Hepatic stellate cell (primary cell): Measurements from ENCODE around the gene EYS.
"Not testable (repeated sequence)": the region's sequence is repeated elsewhere in the genome, so short reads cannot be mapped to it uniquely, and the experiment has no call there.

Experiments
- DNase-seq: peaks from one replicate; pipeline ENCODE4 v3.0.0; 2011; ENCODE audit warnings: low spot score

Gene EYS

DNA sequence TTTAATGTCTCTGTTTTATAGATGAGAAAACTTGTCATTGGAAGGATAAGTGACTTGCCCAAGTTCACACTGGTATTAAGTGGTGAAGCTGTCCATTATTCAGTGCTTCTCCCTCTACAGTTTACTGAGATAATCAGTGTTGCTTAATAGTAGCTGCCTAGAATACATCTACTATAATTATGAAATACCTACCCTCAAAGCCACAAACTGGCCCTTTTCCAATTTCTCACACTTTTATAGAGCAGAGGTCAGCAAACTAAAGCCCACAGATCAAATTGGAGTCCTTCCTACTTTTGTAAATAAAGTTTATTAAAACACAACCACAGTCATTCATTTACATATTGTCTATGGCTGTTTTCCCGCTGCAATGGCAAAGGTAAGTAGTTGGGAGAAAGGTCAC lies 73.5 kb downstream of the EYS start:
- no peak for DNase-seq

- DNase-seq: no peak
Measured at GRCh38 chr6:65631711-65632110, 75.3 kb downstream of the EYS start.

- not testable (repeated sequence) for DNase-seq
Measured at GRCh38 chr6:65627434-65627999, 79.5 kb downstream of the EYS start.

DNA sequence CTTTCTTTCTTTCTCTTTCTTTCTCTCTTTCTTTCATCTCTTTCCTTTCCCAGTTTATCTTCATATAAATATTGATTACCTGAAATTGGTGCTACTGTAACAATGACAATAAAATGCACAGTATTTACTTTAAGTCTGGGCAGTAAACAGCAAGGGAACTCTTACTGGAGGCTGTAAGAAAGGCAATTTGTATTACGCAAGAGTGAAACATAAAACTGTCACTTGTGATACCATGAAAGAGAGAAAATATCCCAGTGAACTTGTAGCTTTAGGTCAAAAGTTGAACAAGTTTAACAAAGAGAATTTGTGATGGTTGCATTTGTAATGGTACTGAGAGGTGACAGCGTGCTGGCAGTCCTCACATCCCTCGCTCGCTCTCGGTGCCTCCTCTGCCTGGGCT lies 80.0 kb downstream of the EYS start:
- DNase-seq: no peak

DNA sequence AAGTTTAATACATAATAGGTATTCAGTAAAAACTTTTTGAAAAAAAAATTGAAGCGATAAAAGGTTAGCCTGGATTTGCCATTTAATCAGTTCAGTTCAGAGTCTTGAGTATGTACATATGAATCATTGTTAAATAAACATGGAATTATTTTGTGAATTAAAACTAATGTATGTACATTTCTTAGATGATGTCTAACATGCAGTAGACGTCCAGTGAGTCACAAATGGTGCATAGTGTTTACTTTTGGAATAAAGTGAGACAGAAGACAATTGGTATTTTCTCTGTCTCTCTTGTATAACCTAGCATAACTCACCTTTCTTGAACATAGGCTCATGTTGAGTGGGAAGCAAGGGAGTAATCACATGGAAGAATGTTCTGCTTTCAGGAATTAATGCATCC lies 83.5 kb downstream of the EYS start:
- DNase-seq: no peak

DNA sequence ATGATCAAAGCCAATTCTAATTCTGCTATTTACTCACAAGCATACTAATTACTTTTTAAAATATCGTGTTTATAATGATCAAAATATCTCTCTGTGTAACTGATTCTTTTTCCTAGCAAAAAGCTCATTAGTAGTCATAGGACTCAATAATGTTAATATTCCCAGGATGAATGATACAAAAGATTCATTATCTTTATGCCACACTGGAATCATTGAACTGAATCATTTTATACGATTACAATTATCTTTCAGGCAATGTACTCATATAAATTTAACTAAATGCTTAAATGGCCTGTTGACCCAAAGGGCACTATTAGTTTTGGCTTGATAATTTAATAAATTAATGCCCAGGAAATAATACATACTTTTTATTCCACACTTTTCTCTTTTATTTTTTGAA lies 96.3 kb downstream of the EYS start:
- DNase-seq: no peak

- no peak for DNase-seq
Measured at GRCh38 chr6:65595540-65595939, 111.5 kb downstream of the EYS start.

DNA sequence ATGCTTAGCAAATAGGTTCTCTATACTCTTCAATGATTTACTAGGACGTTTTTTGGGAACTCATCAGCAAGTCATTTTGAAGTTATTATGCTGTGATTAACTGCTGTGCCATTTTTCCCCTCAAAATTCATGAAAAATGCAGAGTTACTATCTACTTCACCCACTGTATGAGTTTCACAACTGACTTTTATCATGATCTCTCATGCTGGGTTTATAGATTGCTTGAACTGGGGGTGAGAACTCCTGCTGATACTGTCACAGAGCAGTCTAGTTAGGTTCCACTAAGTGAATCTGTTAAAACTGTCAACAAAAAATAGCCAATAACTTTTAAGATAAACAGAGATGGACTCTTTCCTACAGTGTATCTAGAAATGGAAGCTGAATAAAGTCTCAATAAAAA lies 136.7 kb downstream of the EYS start:
- DNase-seq: no peak

DNA sequence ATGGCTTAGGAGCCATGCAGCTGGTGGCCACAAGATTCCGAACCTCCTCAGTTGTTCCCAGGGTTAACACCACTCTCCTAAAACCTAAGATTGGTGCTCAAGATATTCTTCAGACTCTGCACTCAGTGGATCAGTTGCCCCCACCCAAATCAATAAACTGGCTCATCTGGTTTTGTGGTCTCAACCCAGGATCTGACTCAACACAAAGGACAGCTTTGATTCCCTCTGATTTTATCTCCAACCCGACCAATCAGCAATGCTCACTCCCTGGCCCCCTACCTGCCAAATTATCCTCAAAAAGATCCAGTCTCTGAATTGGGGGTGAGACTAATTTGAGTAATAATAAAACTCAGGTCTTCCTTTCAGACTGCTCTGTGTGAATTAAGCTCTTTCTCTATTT lies 137.5 kb downstream of the EYS start:
- no peak for DNase-seq

GRCh38 chr6:65569056-65569455 lies 138.0 kb downstream of the EYS start:
- DNase-seq: not testable (repeated sequence)

DNA sequence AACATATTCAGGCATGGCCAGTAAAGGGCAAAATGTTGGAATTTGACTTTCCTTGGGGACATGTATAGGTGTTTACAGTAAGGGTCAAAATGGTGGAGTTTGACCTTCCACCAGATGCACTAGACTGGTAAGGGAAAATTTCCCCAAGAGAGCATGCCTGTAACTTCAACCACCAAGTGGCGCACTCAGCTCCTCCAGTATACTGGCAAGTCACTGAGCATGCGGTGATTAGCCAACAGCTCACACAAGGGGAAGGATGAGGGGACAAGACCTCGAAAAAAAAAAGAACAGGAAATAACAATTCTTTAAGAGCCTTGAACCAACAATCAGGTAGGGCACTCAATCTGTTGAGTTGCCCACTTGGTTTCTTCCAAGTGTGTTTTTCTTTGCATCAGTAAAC lies 140.9 kb downstream of the EYS start:
- DNase-seq: no peak

GRCh38 chr6:65558071-65558470 lies 149.0 kb downstream of the EYS start:
- DNase-seq: no peak

DNA sequence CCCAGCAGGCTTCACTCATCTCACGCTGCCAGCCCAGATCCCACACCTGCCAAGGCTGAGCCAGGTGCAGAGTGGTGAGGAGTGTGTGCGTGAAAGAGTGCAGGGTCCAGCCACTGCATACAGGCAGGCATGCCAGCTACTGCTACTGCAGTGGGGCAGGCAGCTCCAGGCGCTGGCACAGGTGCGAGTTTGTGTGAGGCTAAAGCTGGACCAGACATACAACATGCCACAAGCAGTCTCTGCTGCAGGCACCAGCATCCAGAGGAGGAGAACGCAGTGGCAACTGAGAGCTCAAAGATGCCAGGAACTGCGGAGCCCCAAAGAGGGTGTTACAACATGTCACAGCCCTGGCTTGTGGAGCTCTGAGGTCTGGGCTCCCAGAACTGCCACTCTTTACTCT lies 149.8 kb downstream of the EYS start:
- no peak for DNase-seq

DNA sequence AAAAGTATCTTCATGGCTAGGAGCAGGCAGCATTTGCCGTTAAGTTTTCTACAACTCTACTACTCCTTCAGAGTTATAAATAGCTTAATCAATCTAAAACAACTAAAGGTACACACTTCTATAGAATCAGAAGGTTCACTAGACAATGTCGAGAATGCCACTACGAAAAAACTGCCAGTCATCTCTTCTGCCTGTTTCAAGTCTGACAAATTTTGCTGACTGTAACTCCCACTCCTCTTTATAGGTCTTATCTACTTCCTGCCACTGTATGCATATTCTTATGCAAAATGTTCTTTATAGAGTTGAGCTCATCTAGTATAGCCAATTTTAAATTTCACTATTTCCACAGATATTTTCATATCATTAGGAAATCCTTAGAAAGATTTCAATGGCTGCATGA lies 160.1 kb downstream of the EYS start:
- DNase-seq: no peak

DNA sequence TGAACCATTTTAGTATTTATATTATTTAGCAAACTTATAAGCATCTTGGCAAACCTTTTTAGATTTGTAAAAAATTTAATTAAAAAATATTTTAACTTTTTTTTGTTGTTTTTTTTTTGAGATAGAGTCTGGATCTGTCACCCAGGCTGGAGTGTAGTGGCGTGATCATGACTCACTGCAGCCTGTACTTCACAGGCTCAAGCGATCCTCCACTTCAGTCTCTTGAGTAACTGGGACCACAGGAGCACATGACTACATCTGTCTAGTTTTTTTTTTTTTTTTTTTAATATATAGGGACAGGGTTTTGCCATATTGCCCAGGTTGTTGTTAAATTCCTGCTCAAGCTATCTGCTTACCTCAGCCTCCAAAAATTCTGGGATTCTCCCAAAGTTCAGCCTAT lies 161.1 kb downstream of the EYS start:
- no peak for DNase-seq

GRCh38 chr6:65538644-65539043 lies 168.4 kb downstream of the EYS start:
- DNase-seq: no peak

DNA sequence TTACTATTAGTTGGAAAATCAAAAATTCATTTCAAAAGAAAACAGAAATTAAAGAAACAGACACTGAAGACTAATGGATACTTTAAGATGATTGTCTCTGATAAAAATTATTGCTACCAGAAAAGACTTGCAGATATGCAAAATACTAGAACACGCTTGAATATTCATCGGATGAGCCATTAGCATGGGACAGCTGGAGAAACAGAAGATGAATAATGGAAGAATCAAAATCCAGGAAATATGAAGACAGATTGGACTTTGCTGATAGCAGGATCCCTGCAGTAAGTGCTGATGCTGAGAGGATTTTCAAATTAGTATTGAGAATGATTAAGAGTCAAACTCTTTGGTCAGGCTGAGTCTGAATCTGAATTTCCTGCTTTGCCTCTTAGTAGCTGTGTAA lies 169.4 kb downstream of the EYS start:
- DNase-seq: no peak

GRCh38 chr6:65531533-65531932 lies 175.5 kb downstream of the EYS start:
- no peak for DNase-seq

- no peak for DNase-seq
Measured at GRCh38 chr6:65524232-65524631, 182.8 kb downstream of the EYS start.

DNA sequence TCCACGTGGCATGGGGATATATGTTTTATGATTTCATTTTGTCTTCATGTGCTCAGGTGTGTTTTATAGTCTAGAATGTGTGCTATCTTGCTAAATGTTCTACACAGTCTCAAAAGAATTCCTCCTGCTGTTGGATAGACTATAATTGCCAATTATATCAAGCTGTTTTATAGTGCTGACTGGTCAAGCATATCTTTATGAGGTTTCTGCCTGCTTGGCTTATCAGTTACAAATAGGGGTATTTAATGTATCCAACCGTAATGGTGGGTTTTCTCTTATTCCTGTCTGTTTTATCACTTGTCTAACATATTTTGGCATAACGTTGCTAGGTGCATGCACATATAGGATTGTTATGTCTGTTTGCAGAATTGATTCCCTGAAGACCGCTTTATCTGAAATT lies 201.3 kb downstream of the EYS start:
- no peak for DNase-seq

DNA sequence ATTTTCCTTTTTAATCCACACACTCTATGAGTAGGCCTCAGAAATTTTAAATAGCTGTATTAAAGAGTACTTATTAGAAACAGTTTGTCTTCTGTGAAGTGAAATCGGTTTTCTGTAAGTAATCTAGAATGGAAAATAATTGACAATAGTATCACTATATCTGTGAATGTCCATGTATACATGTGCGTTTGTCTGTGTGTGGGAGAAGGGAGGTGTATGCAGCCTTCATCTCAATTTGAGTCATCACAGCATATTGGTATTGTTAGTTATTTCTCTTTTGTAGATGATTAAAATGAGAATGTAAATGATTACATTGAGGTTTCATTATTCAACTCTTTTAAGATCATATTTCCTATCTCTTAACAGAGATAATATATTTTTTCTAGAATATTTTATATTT lies 206.0 kb downstream of the EYS start:
- DNase-seq: no peak

DNA sequence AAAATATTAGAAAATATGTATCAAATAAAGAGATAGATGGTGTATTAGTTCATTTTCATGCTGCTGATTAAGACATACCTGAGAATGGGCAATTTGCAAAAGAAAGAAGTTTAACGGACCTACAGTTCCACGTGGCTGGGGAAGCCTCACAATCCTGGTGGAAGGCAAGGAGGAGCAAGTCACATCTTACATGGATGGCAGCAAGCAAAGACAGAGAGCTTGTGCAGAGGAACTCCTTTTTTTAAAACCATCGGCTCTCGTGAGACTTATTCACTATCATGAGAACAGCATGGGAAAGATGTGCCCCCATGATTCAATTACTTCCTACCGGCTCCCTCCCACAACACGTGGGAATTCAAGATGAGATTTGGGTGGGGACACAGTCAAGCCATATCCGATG lies 223.4 kb downstream of the EYS start:
- not testable (repeated sequence) for DNase-seq

DNA sequence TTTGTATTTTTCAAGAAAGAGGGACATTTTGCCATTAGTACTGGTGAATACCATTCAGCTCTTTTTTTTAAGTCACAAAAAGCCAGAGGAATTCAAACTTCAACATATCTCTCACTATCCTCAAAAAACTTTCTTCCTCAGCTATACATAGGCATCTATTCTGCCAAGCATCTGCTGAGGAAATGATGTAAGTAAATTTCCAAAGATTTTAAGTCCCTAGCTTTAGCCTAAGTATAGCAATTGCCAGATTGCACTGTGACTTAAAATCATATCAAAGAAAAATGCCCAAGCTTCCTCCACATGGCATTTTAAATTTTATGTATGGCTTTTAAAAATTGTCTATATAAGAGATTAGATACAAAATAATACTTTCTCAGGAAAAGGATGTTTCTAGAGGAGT lies 237.4 kb downstream of the EYS start:
- no peak for DNase-seq

DNA sequence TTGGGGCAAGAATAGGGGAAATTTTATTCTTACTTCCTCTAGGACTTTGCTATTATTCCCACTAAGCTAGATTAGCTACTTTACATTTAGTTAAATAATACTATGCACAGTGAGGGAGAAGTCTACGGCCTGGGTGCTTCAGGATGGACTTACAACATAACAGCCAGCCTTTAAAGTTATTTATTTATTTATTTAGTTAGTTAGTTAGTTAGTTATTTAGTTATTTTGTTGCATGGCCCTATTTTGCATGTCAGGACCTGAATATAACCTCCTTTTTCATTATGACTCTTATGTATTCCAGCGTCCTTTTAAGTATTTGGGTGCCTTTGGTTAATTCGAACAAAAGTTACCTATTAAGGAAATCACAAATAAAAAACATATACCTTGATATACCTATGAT lies 238.7 kb downstream of the EYS start:
- no peak for DNase-seq

DNA sequence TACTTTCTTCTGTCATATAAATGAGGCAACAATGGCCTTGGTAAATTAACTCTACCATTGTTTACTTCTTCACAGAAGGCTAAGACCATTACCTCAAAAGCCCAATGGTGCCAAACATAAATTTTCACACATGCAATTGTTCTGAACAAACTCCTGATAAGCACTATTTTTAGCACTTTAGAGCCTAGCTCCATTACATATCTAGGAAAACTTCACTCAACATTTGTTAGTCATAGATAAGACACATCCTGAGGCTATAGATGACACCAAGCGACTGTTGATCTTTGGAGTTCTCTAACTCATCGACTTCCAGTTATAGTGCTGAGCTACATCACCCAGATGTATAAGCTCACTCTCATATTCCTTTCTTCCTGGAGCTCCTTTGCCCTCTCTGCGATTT lies 245.9 kb downstream of the EYS start:
- no peak for DNase-seq
